C1 segment of cervical spinal cord (tissue), 14 donors: ENCODE measurements around the gene TARS1.
"Not testable (repeated sequence)": the region's sequence is repeated elsewhere in the genome, so short reads cannot be mapped to it uniquely, and the experiment has no call there.

ENCODE experiments used
- DNase-seq, 14 donors: peaks; one replicate each; lab custom pipeline; 2025; lab: John Stamatoyannopoulos, UW

Gene TARS1

GRCh38 chr5:33488558-33489355 lies 48.0 kb downstream of the TARS1 start:
- peak in 1 of 14 donors; percentile 1 for DNase-seq

- no peak for DNase-seq
Observed at GRCh38 chr5:33489481-33490067, 48.8 kb downstream of the TARS1 start.

- no peak for DNase-seq
Observed at GRCh38 chr5:33490071-33490665, 49.4 kb downstream of the TARS1 start.

GRCh38 chr5:33491941-33492340 lies 51.2 kb downstream of the TARS1 start:
- no peak for DNase-seq

- DNase-seq, result no peak
Observed at GRCh38 chr5:33494466-33494865, 53.7 kb downstream of the TARS1 start.

- no peak for DNase-seq
Observed at GRCh38 chr5:33501260-33501659, 60.5 kb downstream of the TARS1 start.

GRCh38 chr5:33501899-33502298 lies 61.1 kb downstream of the TARS1 start:
- DNase-seq, result no peak

GRCh38 chr5:33504570-33504969 lies 63.8 kb downstream of the TARS1 start:
- no peak for DNase-seq

- DNase-seq, result no peak
Observed at GRCh38 chr5:33507426-33507825, 66.7 kb downstream of the TARS1 start.

- DNase-seq, result no peak
Observed at GRCh38 chr5:33509036-33509435, 68.3 kb downstream of the TARS1 start.

- no peak for DNase-seq
Observed at GRCh38 chr5:33513462-33514185, 72.9 kb downstream of the TARS1 start.

GRCh38 chr5:33515366-33515765 lies 74.6 kb downstream of the TARS1 start:
- DNase-seq, result not testable (repeated sequence)

GRCh38 chr5:33516421-33516820 lies 75.7 kb downstream of the TARS1 start:
- DNase-seq, result no peak
